ENCODE measurements around the gene TTC23.

DNA sequence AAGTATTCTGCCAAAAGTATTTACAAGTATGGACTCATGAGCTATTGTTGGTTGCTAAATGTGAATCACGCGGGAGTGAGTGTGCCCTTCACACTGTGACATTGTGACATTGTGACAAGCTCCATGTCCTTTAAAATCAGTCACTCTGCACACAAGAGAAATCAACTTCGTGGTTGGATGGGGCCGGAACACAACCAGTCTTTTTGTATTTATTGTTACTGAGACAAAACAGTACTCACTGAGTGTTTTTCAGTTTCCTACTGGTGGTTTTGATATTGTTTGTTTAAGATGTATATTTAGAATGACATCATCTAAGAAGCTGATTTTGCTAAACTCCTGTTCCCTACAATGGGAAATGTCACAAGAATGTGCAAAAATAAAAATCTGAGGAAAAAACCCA is 114.2 kb downstream of the TTC23 start:
- TF ChIP-seq TARDBP (IDR thresholded peaks at IDR 0.05), result no peak
- no peak for TF ChIP-seq FOXK2 (IDR thresholded peaks at IDR 0.05)

Data from HEK293T (cell line).